GM19467 (cell line): ENCODE data around the gene ADGRV1.
"Not testable (repeated sequence)": the region's sequence is repeated elsewhere in the genome, so short reads cannot be mapped to it uniquely, and the experiment has no call there.

Source experiments
- ATAC-seq: cut with Tn5 transposase; IDR thresholded peaks from one replicate; pipeline ENCODE4 v1.9.1; 2021; ENCODE audit warnings: mild to moderate bottlenecking, moderate library complexity; ENCODE audit not compliant: unreplicated experiment

Gene ADGRV1

DNA sequence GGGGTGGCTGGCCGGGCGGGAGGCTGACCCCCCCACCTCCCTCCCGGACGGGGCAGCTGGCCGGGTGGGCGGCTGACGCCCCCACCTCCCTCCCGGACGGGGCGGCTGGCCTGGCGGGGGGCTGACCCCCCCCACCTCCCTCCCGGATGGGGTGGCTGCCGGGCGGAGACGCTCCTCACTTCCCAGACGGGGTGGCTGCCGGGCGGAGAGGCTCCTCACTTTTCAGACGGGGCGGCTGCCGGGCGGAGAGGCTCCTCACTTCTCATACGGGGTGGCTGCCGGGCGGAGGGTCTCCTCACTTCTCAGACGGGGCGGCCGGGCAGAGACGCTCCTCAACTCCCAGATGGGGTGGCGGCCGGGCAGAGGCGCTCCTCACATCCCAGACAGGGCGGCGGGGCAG is 37.2 kb downstream of the ADGRV1 start:
- not testable (repeated sequence) for ATAC-seq

GRCh38 chr5:90598293-90598692 is 39.7 kb downstream of the ADGRV1 start:
- ATAC-seq, result no peak

GRCh38 chr5:90600307-90600706 is 41.7 kb downstream of the ADGRV1 start:
- ATAC-seq, result not testable (repeated sequence)

- no peak for ATAC-seq
Observed at GRCh38 chr5:90601468-90601867, 42.9 kb downstream of the ADGRV1 start.

GRCh38 chr5:90602681-90603080 is 44.1 kb downstream of the ADGRV1 start:
- peak; percentile 70 for ATAC-seq

GRCh38 chr5:90606539-90606938 is 47.9 kb downstream of the ADGRV1 start:
- ATAC-seq, result no peak

DNA sequence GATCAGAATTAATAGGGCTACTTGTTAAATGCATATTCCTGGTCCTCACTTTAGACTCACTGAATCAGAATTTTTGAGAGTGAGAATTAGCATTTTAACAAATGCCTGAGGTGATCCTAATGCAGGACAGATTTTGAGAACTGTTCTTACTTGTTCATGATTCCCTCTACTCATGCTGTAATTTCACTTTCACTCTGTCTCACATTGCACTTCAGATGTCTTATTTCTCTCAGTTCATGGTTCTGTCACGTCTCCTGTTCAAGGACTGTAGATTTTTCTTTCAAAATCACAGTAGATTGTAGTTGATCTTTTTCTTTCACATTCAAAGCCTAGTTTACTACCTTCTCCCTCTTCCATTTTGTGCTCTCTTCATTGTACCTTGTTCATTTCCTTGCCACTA is 54.3 kb downstream of the ADGRV1 start:
- ATAC-seq, result peak; percentile 82

- no peak for ATAC-seq
Observed at GRCh38 chr5:90613459-90613858, 54.9 kb downstream of the ADGRV1 start.

DNA sequence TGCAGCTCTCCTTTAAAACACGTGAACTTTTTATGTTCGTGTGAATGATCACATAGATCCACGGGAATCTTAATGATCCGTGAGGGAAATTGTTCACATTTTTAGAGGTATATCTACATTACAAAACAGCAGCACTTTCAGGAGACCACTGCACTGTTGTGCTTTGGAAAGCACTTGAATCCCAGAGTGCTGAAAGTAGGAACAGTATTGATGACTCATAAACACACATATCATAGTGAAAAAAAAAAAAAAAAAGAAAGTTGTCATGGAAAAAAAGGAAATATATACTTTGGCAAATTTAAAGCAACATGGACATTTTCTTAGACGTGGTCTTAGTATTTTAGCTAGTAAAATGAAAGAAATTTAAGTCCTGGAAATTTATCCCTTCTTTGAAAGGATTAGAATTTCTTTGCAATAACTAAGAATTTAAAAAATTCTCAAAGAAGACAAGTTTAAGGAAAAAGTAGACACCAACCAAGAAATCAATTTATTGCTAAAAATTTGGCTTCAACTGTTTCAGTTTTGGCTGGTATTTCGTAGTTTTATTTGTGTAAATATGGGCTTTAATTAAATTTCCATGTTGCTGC is 55.4 kb downstream of the ADGRV1 start:
- ATAC-seq, result no peak

DNA sequence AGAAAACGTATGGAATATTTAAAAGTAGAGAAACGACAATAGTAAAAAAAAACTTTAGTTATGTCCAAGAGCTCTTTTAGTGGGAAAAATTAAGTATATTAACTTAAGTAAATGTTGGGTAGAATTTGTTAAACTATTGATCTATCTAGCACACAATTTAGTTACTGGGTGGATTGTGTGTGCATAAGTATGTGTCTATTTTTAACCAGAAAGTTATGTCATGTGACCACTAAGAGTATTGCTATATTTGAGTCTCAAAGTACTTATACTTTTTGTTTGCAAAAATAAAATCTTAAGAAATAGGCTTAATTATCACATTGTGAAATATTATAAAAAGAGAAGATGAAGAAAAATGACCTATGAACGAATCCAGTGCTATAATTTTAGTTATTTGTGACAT is 56.8 kb downstream of the ADGRV1 start:
- no peak for ATAC-seq

GRCh38 chr5:90618071-90618470 is 59.5 kb downstream of the ADGRV1 start:
- no peak for ATAC-seq

GRCh38 chr5:90619762-90620161 is 61.2 kb downstream of the ADGRV1 start:
- ATAC-seq, result not testable (repeated sequence)

- ATAC-seq, result no peak
Observed at GRCh38 chr5:90621848-90622247, 63.3 kb downstream of the ADGRV1 start.

DNA sequence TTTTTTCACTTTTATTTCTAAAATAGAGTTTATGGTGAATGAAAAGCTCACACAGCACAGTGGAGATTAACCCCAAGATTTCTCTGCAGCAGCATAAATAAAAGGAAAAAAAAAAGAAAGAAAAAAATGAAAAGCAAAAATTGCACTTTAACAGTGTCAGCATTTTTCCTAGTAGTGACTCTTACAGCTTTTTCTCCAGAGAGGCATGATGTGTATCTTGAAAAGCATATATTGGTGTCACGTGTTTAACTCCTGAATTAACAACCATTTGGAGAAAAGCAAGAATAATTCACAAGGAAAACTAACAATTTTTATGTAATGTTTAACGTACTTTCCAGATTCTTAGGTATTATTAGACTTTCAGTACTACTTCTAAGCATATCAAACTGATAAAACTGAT is 67.9 kb downstream of the ADGRV1 start:
- no peak for ATAC-seq

GRCh38 chr5:90628492-90628891 is 69.9 kb downstream of the ADGRV1 start:
- ATAC-seq, result no peak

DNA sequence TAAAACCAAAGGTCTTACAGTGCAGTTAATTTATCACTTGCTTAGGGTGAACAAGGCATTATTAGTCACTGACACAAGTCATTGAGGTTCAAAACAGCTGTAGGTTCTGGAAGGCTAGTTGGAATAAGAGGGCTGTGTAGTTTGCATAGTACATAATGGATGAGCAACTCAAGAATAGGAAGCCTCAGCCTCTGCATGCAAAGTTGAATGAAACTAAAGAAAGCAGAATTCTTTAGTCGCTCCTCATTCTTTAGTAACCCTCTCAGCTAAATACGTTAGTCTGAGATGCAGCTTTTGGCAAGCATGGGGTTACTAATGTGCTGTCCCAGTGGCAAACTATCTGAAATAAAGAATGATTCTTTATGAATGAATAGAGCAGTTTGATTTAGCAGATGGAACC is 74.2 kb downstream of the ADGRV1 start:
- ATAC-seq, result no peak

- no peak for ATAC-seq
Observed at GRCh38 chr5:90636948-90637347, 78.4 kb downstream of the ADGRV1 start.

DNA sequence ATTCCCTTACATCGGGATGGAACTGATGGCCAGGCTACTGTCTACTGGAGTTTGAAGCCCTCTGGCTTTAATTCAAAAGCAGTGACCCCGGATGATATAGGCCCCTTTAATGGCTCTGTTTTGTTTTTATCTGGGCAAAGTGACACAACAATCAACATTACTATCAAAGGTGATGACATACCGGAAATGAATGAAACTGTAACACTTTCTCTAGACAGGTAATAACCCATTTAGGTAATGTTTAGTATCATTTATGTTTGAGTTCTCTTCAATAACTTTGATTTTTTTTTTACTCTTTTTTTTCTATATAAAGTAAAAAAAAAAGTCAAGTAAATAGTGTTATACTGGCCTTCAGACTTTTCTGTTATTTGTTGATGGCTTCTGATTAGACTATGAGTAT is 79.1 kb downstream of the ADGRV1 start:
- no peak for ATAC-seq

GRCh38 chr5:90638878-90639277 is 80.3 kb downstream of the ADGRV1 start:
- no peak for ATAC-seq

DNA sequence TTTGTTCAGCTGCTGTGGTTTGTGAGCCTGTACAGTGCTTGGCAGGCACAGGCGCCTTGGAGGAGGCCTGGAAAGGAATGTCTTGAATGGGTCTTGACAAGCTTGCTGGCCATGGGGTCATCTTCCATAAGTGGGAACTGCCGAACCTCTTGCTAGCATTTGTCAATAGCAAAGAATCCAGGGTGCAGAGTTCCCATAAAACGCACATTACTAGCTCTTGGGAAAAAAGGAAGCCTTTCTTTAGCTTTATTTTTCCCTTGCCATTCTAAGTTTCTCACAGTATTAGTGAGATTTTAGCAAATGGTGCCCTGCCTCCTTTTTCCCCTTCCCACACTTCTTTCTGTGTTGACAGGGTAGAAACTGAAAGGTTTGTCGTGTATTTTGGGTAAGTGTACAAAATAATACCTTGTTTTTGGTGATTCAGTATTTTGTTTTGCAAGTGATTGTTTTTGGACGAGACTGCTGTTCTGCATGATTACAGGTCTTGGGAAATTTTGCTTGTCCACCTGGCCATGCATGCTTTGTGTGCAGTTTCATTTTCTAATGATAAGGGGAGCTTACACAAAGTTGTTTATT is 82.0 kb downstream of the ADGRV1 start:
- no peak for ATAC-seq

DNA sequence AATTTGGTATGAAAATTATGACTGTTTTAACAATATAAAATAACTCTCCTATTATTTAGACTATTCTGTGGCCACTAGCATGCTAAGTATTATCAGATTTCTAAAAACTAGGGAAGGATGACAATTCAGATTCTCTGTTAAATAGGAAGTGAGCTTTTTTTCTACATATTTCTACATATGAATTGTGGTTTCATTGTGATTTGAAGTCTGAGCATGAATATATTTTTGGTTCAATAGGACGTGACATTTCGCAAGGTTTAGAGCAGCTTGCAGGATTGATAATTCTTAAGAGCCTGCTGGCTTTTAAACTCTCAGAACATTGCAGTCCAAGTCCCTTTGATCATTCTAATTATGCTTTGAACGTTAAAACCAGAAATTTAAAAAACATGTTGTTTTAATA is 82.9 kb downstream of the ADGRV1 start:
- ATAC-seq, result no peak

DNA sequence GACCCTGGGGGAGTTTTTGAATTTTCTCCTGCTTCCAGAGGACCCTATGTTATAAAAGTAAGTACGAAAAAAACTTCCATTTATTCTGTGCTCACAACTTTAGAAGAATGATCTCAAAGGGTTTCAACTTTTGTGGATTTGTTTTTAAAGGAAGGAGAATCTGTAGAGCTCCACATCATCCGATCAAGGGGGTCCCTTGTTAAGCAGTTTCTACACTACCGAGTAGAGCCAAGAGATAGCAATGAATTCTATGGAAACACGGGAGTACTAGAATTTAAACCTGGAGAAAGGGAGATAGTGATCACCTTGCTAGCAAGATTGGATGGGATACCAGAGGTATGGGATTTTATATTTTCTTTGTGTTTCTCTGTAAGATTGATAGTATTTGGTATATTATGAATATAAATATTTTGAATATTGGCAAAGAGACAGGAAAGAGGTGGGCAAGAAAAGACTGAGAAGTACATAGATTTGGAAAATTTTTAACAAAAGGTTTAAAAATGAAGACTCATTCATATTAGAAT is 84.2 kb downstream of the ADGRV1 start:
- ATAC-seq, result no peak

- ATAC-seq, result no peak
Observed at GRCh38 chr5:90644132-90644531, 85.5 kb downstream of the ADGRV1 start.
